Fibroblast of skin of abdomen (primary cell): ENCODE measurements around the gene MYL5.

Experiments used
- DNase-seq: peaks from one replicate; pipeline ENCODE4 v3.0.0-alpha.2; 2013

The MYL5 gene

GRCh38 chr4:707929-708630 lies 33.7 kb downstream of the MYL5 start:
- no peak for DNase-seq

- DNase-seq, result no peak
Observed at GRCh38 chr4:708631-708933, 34.2 kb downstream of the MYL5 start.

- DNase-seq, result no peak
Observed at GRCh38 chr4:709348-709747, 35.0 kb downstream of the MYL5 start.

- DNase-seq, result no peak
Observed at GRCh38 chr4:710116-710515, 35.8 kb downstream of the MYL5 start.

- DNase-seq, result no peak
Observed at GRCh38 chr4:710916-711315, 36.6 kb downstream of the MYL5 start.

- no peak for DNase-seq
Observed at GRCh38 chr4:712093-712492, 37.8 kb downstream of the MYL5 start.

GRCh38 chr4:712916-713632 lies 38.7 kb downstream of the MYL5 start:
- no peak for DNase-seq

GRCh38 chr4:714087-714486 lies 39.7 kb downstream of the MYL5 start:
- DNase-seq, result no peak

- DNase-seq, result no peak
Observed at GRCh38 chr4:717601-718320, 43.4 kb downstream of the MYL5 start.

- DNase-seq, result no peak
Observed at GRCh38 chr4:718460-718859, 44.1 kb downstream of the MYL5 start.

- DNase-seq, result no peak
Observed at GRCh38 chr4:720111-720860, 45.9 kb downstream of the MYL5 start.

GRCh38 chr4:721261-722168 lies 47.2 kb downstream of the MYL5 start:
- no peak for DNase-seq

GRCh38 chr4:722169-722725 lies 47.9 kb downstream of the MYL5 start:
- no peak for DNase-seq

GRCh38 chr4:722851-723360 lies 48.6 kb downstream of the MYL5 start:
- no peak for DNase-seq

GRCh38 chr4:723751-724530 lies 49.6 kb downstream of the MYL5 start:
- no peak for DNase-seq

GRCh38 chr4:725391-726234 lies 51.3 kb downstream of the MYL5 start:
- DNase-seq, result no peak

GRCh38 chr4:726235-726787 lies 52.0 kb downstream of the MYL5 start:
- peak; percentile 33 for DNase-seq

- DNase-seq, result no peak
Observed at GRCh38 chr4:726838-727237, 52.5 kb downstream of the MYL5 start.

- DNase-seq, result no peak
Observed at GRCh38 chr4:727576-727975, 53.2 kb downstream of the MYL5 start.
